Measurements from ENCODE around the gene RPL9. TPM values are rescaled to one million over a fixed set of nuclear protein-coding genes. Genes with fewer than 3 reads are reported as not detected.
A peak's percentile ranks its signal among the peaks of the same experiment; 100 is the strongest.
"Not testable (repeated sequence)": the region's sequence is repeated elsewhere in the genome, so short reads cannot be mapped to it uniquely, and the experiment has no call there.

RPL9 gene
- total RNA-seq, result 1,000 to 10,000 TPM in 2 of 4 donors, 100 to 1,000 TPM in 2; 798 to 2,811 (median 1,122) TPM

GRCh38 chr4:39458505-39459300 lies at the start of gene RPL9, which contains the start of gene LIAS:
RPL9 (minus strand) TSS chr4:39458922; CDS start chr4:39458439, 483 bp downstream.
LIAS (plus strand) TSS chr4:39459056; CDS start chr4:39459118, 62 bp downstream.
- Histone ChIP-seq H3K4me3 (peak within 1 kb of the TSS; percentile 61 to 93 (median 75)), H3K9me3 (no peaks in the 10 kb centered on the region), H3K4me1 (peaks cover 3 to 14% (median 7%) of the 10 kb centered on the region in 4 donors), H3K36me3 (peaks cover 0 to 54% (median 0%) of the 10 kb centered on the region in 3 donors), H3K27ac (peak within 1 kb of the TSS; percentile 89 to 97 (median 95)), H3K27me3 (no peaks in the 10 kb centered on the region)
- TF ChIP-seq CTCF (IDR thresholded peaks at IDR 0.05) (no peak), POLR2A (IDR thresholded peaks at IDR 0.05) (peak; percentile 93 to 96)
- peak; percentile 94 to 98 (median 96) for DNase-seq

GRCh38 chr4:39505581-39505980 lies 46.9 kb upstream of the RPL9 start:
- Histone ChIP-seq H3K9me3 (no peaks in the 10 kb centered on the region), H3K4me1 (no peaks in the 10 kb centered on the region), H3K4me3 (no peak overlapping the region), H3K27me3 (no peaks in the 10 kb centered on the region), H3K36me3 (peaks cover 3 to 97% (median 5%) of the 10 kb centered on the region in 3 donors), H3K27ac (peak overlapping the region in 1 of 4 donors; percentile 37)
- TF ChIP-seq POLR2A (IDR thresholded peaks at IDR 0.05) (no peak), CTCF (IDR thresholded peaks at IDR 0.05) (no peak)
- DNase-seq, result no peak

- Histone ChIP-seq H3K27me3 (no peaks in the 10 kb centered on the region), H3K9me3 (no peaks in the 10 kb centered on the region), H3K36me3 (peaks cover 3 to 97% (median 5%) of the 10 kb centered on the region in 3 donors), H3K4me3 (no peak overlapping the region), H3K4me1 (no peaks in the 10 kb centered on the region), H3K27ac (no peak overlapping the region)
- TF ChIP-seq POLR2A (IDR thresholded peaks at IDR 0.05), result no peak
- no peak for TF ChIP-seq CTCF (IDR thresholded peaks at IDR 0.05)
- no peak for DNase-seq
Observed at GRCh38 chr4:39504538-39504937, 45.8 kb upstream of the RPL9 start.

GRCh38 chr4:39502664-39503035 lies 43.9 kb upstream of the RPL9 start:
- H3K27ac ChIP-seq, H3K4me1 ChIP-seq, H3K4me3 ChIP-seq, H3K9me3 ChIP-seq, DNase-seq, H3K27me3 ChIP-seq: not testable (repeated sequence)
- H3K36me3 ChIP-seq, result peaks cover 3 to 94% (median 5%) of the 10 kb centered on the region in 3 donors

- Histone ChIP-seq H3K4me3 (no peak overlapping the region), H3K4me1 (no peaks in the 10 kb centered on the region), H3K27ac (no peak overlapping the region), H3K9me3 (no peaks in the 10 kb centered on the region), H3K36me3 (peaks cover 3 to 89% (median 5%) of the 10 kb centered on the region in 3 donors), H3K27me3 (no peaks in the 10 kb centered on the region)
- DNase-seq, result no peak
- TF ChIP-seq POLR2A (IDR thresholded peaks at IDR 0.05) (no peak), CTCF (IDR thresholded peaks at IDR 0.05) (no peak)
Observed at GRCh38 chr4:39502019-39502663, 43.4 kb upstream of the RPL9 start.

- H3K36me3 ChIP-seq, result peaks cover 0 to 57% (median 5%) of the 10 kb centered on the region in 3 donors
Observed at GRCh38 chr4:39498727-39499020, 40.0 kb upstream of the RPL9 start.

More at GRCh38 chr4:39498727-39499020, 40.0 kb upstream of the RPL9 start:
- Histone ChIP-seq H3K9me3 (no peaks in the 10 kb centered on the region), H3K27me3 (no peaks in the 10 kb centered on the region), H3K4me3 (no peak overlapping the region), H3K4me1 (no peaks in the 10 kb centered on the region), H3K27ac (no peak overlapping the region)
- no peak for DNase-seq
- no peak for TF ChIP-seq POLR2A (IDR thresholded peaks at IDR 0.05)
- TF ChIP-seq CTCF (IDR thresholded peaks at IDR 0.05), result no peak
